ENCODE measurements around the gene WAPL. TPM values are rescaled to one million over a fixed set of nuclear protein-coding genes. Genes with fewer than 3 reads are reported as not detected.

WAPL gene
- total and polyA plus RNA-seq, 12 donors, result 11.1 to 44.5 (median 31.2) TPM

DNA sequence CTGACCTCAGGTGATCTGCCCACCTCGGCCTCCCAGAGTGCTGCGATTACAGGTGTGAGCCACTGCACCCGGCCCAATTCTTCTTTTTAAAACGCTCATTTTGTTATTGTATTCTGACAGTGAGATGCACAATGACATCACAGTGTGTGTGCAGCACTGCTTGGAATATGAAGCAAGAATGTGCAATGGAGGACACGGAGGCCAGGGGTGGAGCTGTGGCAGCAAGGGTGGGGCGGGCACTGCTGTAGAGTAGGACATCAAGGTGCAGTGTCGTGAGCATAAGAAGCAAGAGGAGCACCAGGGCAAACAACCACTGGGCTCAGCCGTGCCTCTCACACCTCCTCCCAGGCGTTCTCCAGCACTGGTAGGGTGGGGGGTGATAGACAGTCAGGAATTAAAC, 128.2 kb downstream of the WAPL start:
- Histone ChIP-seq H3K27ac (no peak overlapping the region), H3K4me3 (no peak overlapping the region), H3K4me1 (replicated peaks in 1 of 2) (peaks cover 3 to 11% of the 10 kb centered on the region in 2 donors), H3K36me3 (replicated peaks in 1 of 2) (no peaks in the 10 kb centered on the region), H3K9me3 (replicated peaks in 1 of 3) (no peaks in the 10 kb centered on the region), H3K27me3 (peaks cover 12% of the 10 kb centered on the region)
- intact Hi-C loops (cut with DNase I), result no loop called here
- no peak for DNase-seq
- 72 to 78% (median 74%) methylated on average over 9 of the region's 9 CpGs for WGBS, 4 donors
- no peak for TF ChIP-seq POLR2A (IDR thresholded peaks at IDR 0.05)
- TF ChIP-seq, protein P1, sequence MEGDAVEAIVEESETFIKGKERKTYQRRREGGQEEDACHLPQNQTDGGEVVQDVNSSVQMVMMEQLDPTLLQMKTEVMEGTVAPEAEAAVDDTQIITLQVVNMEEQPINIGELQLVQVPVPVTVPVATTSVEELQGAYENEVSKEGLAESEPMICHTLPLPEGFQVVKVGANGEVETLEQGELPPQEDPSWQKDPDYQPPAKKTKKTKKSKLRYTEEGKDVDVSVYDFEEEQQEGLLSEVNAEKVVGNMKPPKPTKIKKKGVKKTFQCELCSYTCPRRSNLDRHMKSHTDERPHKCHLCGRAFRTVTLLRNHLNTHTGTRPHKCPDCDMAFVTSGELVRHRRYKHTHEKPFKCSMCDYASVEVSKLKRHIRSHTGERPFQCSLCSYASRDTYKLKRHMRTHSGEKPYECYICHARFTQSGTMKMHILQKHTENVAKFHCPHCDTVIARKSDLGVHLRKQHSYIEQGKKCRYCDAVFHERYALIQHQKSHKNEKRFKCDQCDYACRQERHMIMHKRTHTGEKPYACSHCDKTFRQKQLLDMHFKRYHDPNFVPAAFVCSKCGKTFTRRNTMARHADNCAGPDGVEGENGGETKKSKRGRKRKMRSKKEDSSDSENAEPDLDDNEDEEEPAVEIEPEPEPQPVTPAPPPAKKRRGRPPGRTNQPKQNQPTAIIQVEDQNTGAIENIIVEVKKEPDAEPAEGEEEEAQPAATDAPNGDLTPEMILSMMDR (IDR thresholded peaks at IDR 0.05), result no peak

DNA sequence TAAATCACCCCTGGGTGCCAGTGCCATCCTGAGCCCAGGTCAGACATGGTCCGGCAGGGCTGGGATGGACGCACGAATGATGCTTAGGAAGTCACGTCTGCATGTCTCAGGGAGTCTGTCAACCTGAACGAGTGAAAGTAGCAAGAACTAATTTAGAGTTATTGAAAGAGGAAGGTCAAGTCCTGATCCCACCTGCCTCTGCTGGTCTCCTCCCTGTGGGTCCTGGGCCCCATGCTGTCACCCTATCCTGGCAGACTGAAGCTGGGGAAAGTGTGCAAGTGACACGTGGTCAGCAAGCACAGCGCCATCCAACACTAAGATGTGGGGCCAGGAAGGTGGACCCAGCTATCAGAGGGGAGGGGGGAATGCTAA, 128.9 kb downstream of the WAPL start:
- Histone ChIP-seq H3K9me3 (replicated peaks in 1 of 3) (no peaks in the 10 kb centered on the region), H3K27ac (no peak overlapping the region), H3K4me3 (no peak overlapping the region), H3K27me3 (peaks cover 14% of the 10 kb centered on the region), H3K36me3 (replicated peaks in 1 of 2) (no peaks in the 10 kb centered on the region), H3K4me1 (replicated peaks in 1 of 2) (peaks cover 3 to 11% of the 10 kb centered on the region in 2 donors)
- peak in 1 of 7 donors; percentile 34 for DNase-seq
- no peak for TF ChIP-seq POLR2A (IDR thresholded peaks at IDR 0.05)
- TF ChIP-seq, protein P1 (IDR thresholded peaks at IDR 0.05), result no peak
- intact Hi-C loops (cut with DNase I), result no loop called here
- 75 to 88% (median 79%) methylated on average over 7 of the region's 7 CpGs for WGBS, 4 donors

DNA sequence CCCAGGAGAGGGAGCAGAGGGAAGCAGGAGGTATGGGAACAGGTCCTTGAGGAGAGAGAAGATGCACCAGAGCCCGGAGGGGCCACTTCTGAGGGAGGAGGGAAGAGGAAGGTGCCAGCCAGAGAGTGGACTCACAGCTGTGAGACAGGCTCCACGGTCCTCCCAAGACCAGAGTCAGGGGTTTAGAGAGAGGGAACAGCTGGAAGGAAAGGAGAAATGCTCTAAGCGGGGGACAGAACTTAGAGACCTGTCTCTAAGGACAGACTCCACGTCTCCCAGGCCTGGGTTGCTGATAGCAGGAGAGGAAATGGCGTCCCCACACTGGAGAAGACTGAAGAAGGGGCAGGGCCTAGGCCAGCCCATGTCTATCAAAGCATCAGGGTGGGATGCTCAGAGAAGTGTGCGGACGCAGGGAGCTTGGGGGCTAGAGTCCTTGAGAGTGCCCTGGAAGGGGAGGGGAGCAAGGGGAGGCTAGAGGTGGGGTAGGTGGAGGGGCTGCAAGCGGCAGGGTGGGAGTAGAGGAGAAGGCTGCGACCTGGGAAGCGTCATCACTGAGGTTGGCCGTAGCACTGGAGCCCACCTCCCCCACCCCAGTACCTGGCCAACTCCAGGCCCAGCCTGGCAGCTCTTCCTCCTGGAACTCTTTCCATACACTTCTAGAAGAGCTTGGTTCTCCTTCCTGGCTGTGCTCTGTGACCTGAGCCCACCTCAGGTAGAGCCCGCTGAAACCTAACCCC, 129.4 kb downstream of the WAPL start:
- Histone ChIP-seq H3K27me3 (peaks cover 14% of the 10 kb centered on the region), H3K36me3 (replicated peaks in 1 of 2) (no peaks in the 10 kb centered on the region), H3K4me3 (no peak overlapping the region), H3K9me3 (replicated peaks in 1 of 3) (no peaks in the 10 kb centered on the region), H3K27ac (no peak overlapping the region), H3K4me1 (replicated peaks in 1 of 2) (peaks cover 3 to 11% of the 10 kb centered on the region in 2 donors)
- TF ChIP-seq POLR2A (IDR thresholded peaks at IDR 0.05), result no peak
- TF ChIP-seq, protein P1 (IDR thresholded peaks at IDR 0.05), result no peak
- DNase-seq, result no peak
- WGBS, 4 donors, result 78 to 81% (median 80%) methylated on average over 12 of the region's 12 CpGs
- intact Hi-C loops (cut with DNase I), result no loop called here

DNA sequence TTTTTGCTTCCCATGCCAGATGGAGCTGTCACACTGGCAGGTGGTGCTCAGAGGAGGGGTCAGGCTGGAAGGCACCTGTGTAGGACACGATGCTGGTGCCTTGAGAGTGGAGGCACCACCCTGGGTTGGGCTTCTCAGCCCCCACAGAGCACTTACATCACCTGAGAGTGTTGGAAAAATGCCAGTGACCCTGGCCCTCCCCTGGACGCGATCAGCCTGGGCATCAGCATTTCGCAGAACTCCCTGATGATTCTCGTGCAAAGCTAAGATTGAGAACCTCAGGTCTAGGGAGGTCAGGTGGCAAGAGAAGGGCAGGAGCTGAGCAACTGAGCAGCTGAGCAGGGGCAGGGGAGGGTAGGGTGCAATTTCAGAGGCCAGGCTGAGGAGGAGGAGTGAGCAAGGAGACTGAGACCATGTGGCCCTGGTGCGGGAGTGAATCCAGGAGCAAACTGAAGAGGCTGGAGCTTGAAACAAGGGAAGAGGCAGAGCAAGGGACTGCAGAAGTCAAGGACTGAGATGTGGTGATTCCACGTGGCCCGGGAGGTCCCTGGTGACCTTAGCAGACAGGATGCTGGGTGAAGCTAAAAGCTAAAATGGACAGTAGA, 130.3 kb downstream of the WAPL start:
- H3K36me3 ChIP-seq (replicated peaks in 1 of 2), result no peaks in the 10 kb centered on the region
- H3K4me1 ChIP-seq (replicated peaks in 1 of 2), result peaks cover 3 to 11% of the 10 kb centered on the region in 2 donors
- H3K4me3 ChIP-seq, result no peak overlapping the region
- DNase-seq, result peak in 1 of 7 donors; percentile 43
- no peak overlapping the region for H3K27ac ChIP-seq
- H3K27me3 ChIP-seq, result peaks cover 14% of the 10 kb centered on the region
- 73 to 87% (median 79%) methylated on average over 8 of the region's 8 CpGs for WGBS, 4 donors
- intact Hi-C loops (cut with DNase I), result no loop called here
- H3K9me3 ChIP-seq (replicated peaks in 1 of 3), result no peaks in the 10 kb centered on the region
- TF ChIP-seq, protein P1 (IDR thresholded peaks at IDR 0.05), result no peak
- TF ChIP-seq POLR2A (IDR thresholded peaks at IDR 0.05), result no peak

Measured in adrenal gland (tissue), 12 donors.